GM12878 (cell line): ENCODE measurements around the gene POLR2B. TPM values are rescaled to one million over a fixed set of nuclear protein-coding genes. Genes with fewer than 3 reads are reported as not detected.

Source experiments
- ATAC-seq: fragments of 200-7000 bp; cut with Tn5 transposase; 3 replicates; pipeline ENCODE4 v1.9.1; 2020; ENCODE audit warnings: mild to moderate bottlenecking, moderate library complexity
- BruUV-seq: library from RNA; stranded (reverse); fragments of 400-500 nt; replicated peaks from 2 replicates; lab custom pipeline; 2021; lab: Mats Ljungman, UMichigan
- CTCF ChIA-PET: fragments of 300-600 bp; sonication (Branson Sonifier 250); formaldehyde crosslinking; extraction: SDS; loops from one replicate; lab custom pipeline; 2021; ENCODE audit warnings: inconsistent platforms; lab: Yijun Ruan, JAX
- POLR2A ChIA-PET: fragments of 350-600 bp; formaldehyde crosslinking; extraction: SDS; loops from one replicate; lab custom pipeline; 2021; ENCODE audit warnings: inconsistent platforms; lab: Charles Lee
- RAD21 ChIA-PET: fragments of 300-600 bp; sonication (Branson Sonifier 250); formaldehyde crosslinking; loops from one replicate; lab custom pipeline; 2023; ENCODE audit warnings: antibody characterized with exemption; ENCODE audit not compliant: unreplicated experiment; lab: Charles Lee
- SMC1A ChIA-PET: fragments of 300-600 bp; sonication (Branson Sonifier 250); formaldehyde crosslinking; loops from one replicate; lab custom pipeline; 2023; ENCODE audit not compliant: unreplicated experiment, uncharacterized antibody; lab: Charles Lee
- DNase-seq: peaks from one replicate; pipeline ENCODE4 v3.0.0-alpha.2; 2011; ENCODE audit warnings: low read depth, low spot score
- FAIRE-seq: peaks from 3 replicates; lab custom pipeline; 2011; peaks lifted over from hg19 to GRCh38; lab: Jason Lieb, UNC
- H2AFZ ChIP-seq: 2 replicates; pipeline ENCODE4 v1.6.0; 2011; ENCODE audit warnings: low read depth, low read length, control low read depth; ENCODE audit not compliant: control insufficient read depth
- H3K27ac ChIP-seq: 2 replicates; pipeline ENCODE4 v1.5.1; 2011; ENCODE audit warnings: control low read depth; ENCODE audit not compliant: control insufficient read depth, insufficient read depth
- H3K27me3 ChIP-seq, 2 experiments: replicated peaks in 1 of 2; 2 replicates each; pipeline versions ENCODE4 v1.6.0 to v1.6.1; 2011; ENCODE audit warnings: low read length in 1 of 2; ENCODE audit not compliant: control insufficient read depth in 2 of 2, insufficient read depth in 2 of 2
- H3K36me3 ChIP-seq, 2 experiments: 2 replicates each; pipeline ENCODE4 v1.5.1; 2011; ENCODE audit warnings: low read length in 1 of 2; ENCODE audit not compliant: control insufficient read depth in 2 of 2, insufficient read depth in 2 of 2
- H3K4me1 ChIP-seq: 2 replicates; pipeline ENCODE4 v1.6.1; 2011; ENCODE audit warnings: mild to moderate bottlenecking, low read length, moderate library complexity, mixed read lengths; ENCODE audit not compliant: control insufficient read depth, insufficient read depth
- H3K4me2 ChIP-seq: 2 replicates; pipeline ENCODE4 v1.6.0; 2011; ENCODE audit warnings: control low read depth; ENCODE audit not compliant: control insufficient read depth, insufficient read depth
- H3K4me3 ChIP-seq: fragments of 200-600 bp; sonication (generic); 2 replicates; pipeline ENCODE4 v1.5.1; 2016
- H3K79me2 ChIP-seq: 2 replicates; pipeline ENCODE4 v1.6.0; 2011; ENCODE audit warnings: low read length; ENCODE audit not compliant: control insufficient read depth, insufficient read depth
- H3K9ac ChIP-seq: 2 replicates; pipeline ENCODE4 v1.8.0; 2011; ENCODE audit warnings: low read length, control low read depth, mixed read lengths; ENCODE audit not compliant: control insufficient read depth, insufficient read depth
- H3K9me3 ChIP-seq: replicated peaks from 3 replicates; pipeline ENCODE4 v1.5.1; 2011; ENCODE audit warnings: mild to moderate bottlenecking, low read length; ENCODE audit not compliant: control insufficient read depth, insufficient read depth
- H4K20me1 ChIP-seq: 2 replicates; pipeline ENCODE4 v1.6.0; 2011; ENCODE audit not compliant: control insufficient read depth, insufficient read depth
- CREM ChIP-seq: IDR thresholded peaks from 2 replicates; pipeline ENCODE4 v1.6.1; 2014; ENCODE audit warnings: antibody characterized with exemption, low read depth
- EP300 ChIP-seq, 2 experiments: fragments of 150-350 bp in 1 of 2; IDR thresholded peaks; 2 replicates each; pipeline ENCODE4 v1.6.1; 2011 to 2012; ENCODE audit warnings: low read depth in 2 of 2, low read length in 2 of 2, borderline replicate concordance in 1 of 2, improper control_type of control experiment in 1 of 2, inconsistent platforms in 1 of 2; ENCODE audit not compliant: control insufficient read depth in 1 of 2
- IKZF2 ChIP-seq, 2 experiments: fragments of 450-650 bp; IDR thresholded peaks; 2 replicates each; pipeline ENCODE4 v1.6.1; 2017; ENCODE audit warnings: mild to moderate bottlenecking in 2 of 2, moderate library complexity in 2 of 2
- KAT2A ChIP-seq: conservative IDR thresholded peaks from 2 replicates; pipeline ENCODE4 v1.6.1; 2011; ENCODE audit warnings: low read depth, low read length; ENCODE audit not compliant: control insufficient read depth
- NFXL1 ChIP-seq: fragments of 450-650 bp; IDR thresholded peaks from 2 replicates; pipeline ENCODE4 v1.6.1; 2017; ENCODE audit warnings: antibody characterized with exemption, mild to moderate bottlenecking, borderline replicate concordance
- NFYB ChIP-seq: IDR thresholded peaks from 2 replicates; pipeline ENCODE4 v1.6.1; 2011; ENCODE audit warnings: low read depth, mild to moderate bottlenecking, low read length, improper control_type of control experiment, moderate library complexity; ENCODE audit not compliant: insufficient read depth
- NRF1 ChIP-seq: conservative IDR thresholded peaks from 2 replicates; pipeline ENCODE4 v1.6.1; 2011; ENCODE audit warnings: mild to moderate bottlenecking, low read depth, low read length, improper control_type of control experiment
- POLR2AphosphoS2 ChIP-seq: IDR thresholded peaks from 2 replicates; pipeline ENCODE4 v1.6.1; 2011; ENCODE audit warnings: low read depth, mild to moderate bottlenecking, low read length, improper control_type of control experiment, moderate library complexity
- SIN3A ChIP-seq: IDR thresholded peaks from 2 replicates; pipeline ENCODE4 v1.6.1; 2012; ENCODE audit warnings: low read depth, low read length, improper control_type of control experiment
- WGBS: methylation state at CpG from one replicate; pipeline ENCODE4 v1.1.6; 2016; ENCODE audit warnings: low lambda C conversion rate; ENCODE audit not compliant: insufficient replicate concordance, insufficient coverage; ENCODE audit errors: missing lambda C conversion rate; 5-methylcytosine and 5-hydroxymethylcytosine counted together
- in situ Hi-C: fragments of 300-500 bp; cut with MboI; formaldehyde crosslinking; loops from 9 replicates; pipeline ENCODE4 v1.14.3; 2018; ENCODE audit warnings: mixed read lengths
- intact Hi-C: fragments of 100-400 bp; cut with micrococcal nuclease; formaldehyde crosslinking; loops from one replicate; pipeline ENCODE4 v1.14.2; 2022; ENCODE audit not compliant: unreplicated experiment
- polyA plus RNA-seq, 11 experiments: library from polyadenylated mRNA; depleted of rRNA in 4 of 11; unstranded in 6 of 11; stranded (reverse) in 5 of 11; fragments of >200 nt; fragmentation: Nextera tagmentation in 4 of 11; fragmentation: Illumina TruSeq in 1 of 11; extraction: Ambion mirVana in 4 of 11; extraction: Trizol in 1 of 11; gene quantifications; 1 replicate in 1 of 11; 2 replicates in 10 of 11; pipeline versions ENCODE4 v1.2.1 to v1.2.3, GENCODE V29; 2011 to 2016; ENCODE audit warnings: inconsistent platforms in 2 of 11, missing spikeins in 2 of 11, low read depth in 1 of 11
- total RNA-seq, 4 experiments: library from RNA; depleted of rRNA in 3 of 4; stranded (reverse); fragments of >200 nt in 3 of 4; fragmentation: Illumina TruSeq in 1 of 4; extraction: Trizol in 1 of 4; gene quantifications; 2 replicates each; pipeline versions ENCODE4 v1.2.1 to v1.2.3, GENCODE V29; 2013 to 2021

POLR2B gene
- total and polyA plus RNA-seq, 10 of the 15 experiments (the other 5 are each of a cell fraction or from before 2014, with no cell fraction given): 46.0 to 183 (median 99.2) TPM

- no TSS peak for BruUV-seq
- FAIRE-seq (no peak), ATAC-seq (no peak), DNase-seq (no peak)
- in situ Hi-C loops: no loop called here
- ChIA-PET CTCF (no interaction called here), RAD21 (no interaction called here), POLR2A (interaction anchor here (0.6 kb wide), 1 partner anchor 97 kb away, joined by 4 read pairs; no protein-coding TSS in a partner anchor), SMC1A (no interaction called here)
- Histone ChIP-seq H4K20me1 (no peaks in the 10 kb centered on the region), H3K4me3 (no peak overlapping the region), H3K9me3 (no peaks in the 10 kb centered on the region), H3K27me3 (no peaks in the 10 kb centered on the region), H3K36me3 (no peaks in the 10 kb centered on the region), H2AFZ (no peak overlapping the region), H3K27ac (no peak overlapping the region), H3K4me1 (no peaks in the 10 kb centered on the region), H3K4me2 (no peak overlapping the region), H3K79me2 (no peaks in the 10 kb centered on the region), H3K9ac (no peak overlapping the region)
- 8% methylated on average over 4 of the region's 4 CpGs for WGBS
- TF ChIP-seq NFYB (no peak), KAT2A (no peak), POLR2AphosphoS2 (no peak)
- intact Hi-C loops: no loop called here
Measured at GRCh38 chr4:57076646-57077045, 98.0 kb downstream of the POLR2B start.

DNA sequence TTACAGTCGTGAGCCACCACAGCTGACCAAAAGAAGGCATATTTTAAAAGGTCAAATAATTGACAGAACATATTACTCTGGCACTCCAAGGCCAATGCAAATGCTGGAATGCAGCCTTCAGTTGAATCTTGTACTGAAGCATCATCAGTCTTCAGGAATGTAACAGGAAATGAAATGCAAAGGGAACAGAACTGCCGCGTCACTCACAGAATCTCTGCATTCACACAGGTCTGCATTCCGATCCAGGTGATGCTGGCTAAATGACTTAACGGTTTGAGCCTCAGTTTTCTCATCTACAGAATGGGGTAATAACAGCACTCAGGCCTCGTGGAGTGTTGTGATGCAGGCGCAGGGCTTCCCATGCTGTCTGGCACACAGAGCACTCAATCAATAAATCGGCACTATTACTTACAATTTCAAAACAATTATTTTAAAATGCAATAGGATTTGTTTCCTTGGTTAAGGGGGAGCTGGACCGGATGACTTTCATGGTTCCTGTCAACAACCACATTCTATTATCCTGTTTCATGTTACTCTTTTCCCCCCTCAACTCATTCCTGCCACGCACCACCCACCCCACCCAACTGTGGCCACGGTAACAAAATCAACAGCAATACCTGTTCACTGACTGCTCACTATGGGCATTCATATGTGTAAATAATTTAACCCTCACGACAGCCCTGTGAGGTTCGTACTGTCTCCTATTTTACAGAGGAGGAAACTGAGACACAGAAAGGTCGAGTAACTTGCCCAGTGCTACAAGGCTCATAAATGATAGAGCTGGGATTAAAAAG lies 99.1 kb downstream of the POLR2B start:
- SMC1A ChIA-PET: no interaction called here

More for the DNA sequence above, 99.1 kb downstream of the POLR2B start:
- RAD21 ChIA-PET: no interaction called here
- Histone ChIP-seq H3K4me2 (no peak overlapping the region), H3K27me3 (no peaks in the 10 kb centered on the region), H3K36me3 (no peaks in the 10 kb centered on the region), H2AFZ (no peak overlapping the region), H3K79me2 (no peaks in the 10 kb centered on the region), H4K20me1 (no peaks in the 10 kb centered on the region), H3K9me3 (no peaks in the 10 kb centered on the region), H3K9ac (no peak overlapping the region)
- ATAC-seq (no peak), DNase-seq (no peak), FAIRE-seq (no peak)
- intact Hi-C loops (no loop called here), in situ Hi-C loops (no loop called here)
- BruUV-seq: no TSS peak
- TF ChIP-seq IKZF2 (IDR thresholded peaks at IDR 0.05) (no peak), NRF1 (no peak), SIN3A (no peak), CREM (no peak), NFXL1 (no peak), EP300 (IDR thresholded peaks at IDR 0.05; ENCODE audit: borderline replicate concordance in 1 of 2, control insufficient read depth in 1 of 2, low read depth in 2 of 2, low read length in 2 of 2) (no peak), KAT2A (no peak)
- TF ChIP-seq, all 136 proteins: peak for 0
- POLR2A ChIA-PET: no interaction called here
- Histone ChIP-seq H3K4me1 (no peaks in the 10 kb centered on the region), H3K4me3 (no peak overlapping the region), H3K27ac (no peak overlapping the region)
- 44% methylated on average over 14 of the region's 14 CpGs for WGBS
- CTCF ChIA-PET: no interaction called here
